Measurements from ENCODE around the gene TMEM39B. TPM values are rescaled to one million over a fixed set of nuclear protein-coding genes. Genes with fewer than 3 reads are reported as not detected.

The TMEM39B gene
- 10 to 100 TPM in 1 of 2 donors, 1 to 10 TPM in 1; 8.2 to 15.4 TPM for total RNA-seq

DNA sequence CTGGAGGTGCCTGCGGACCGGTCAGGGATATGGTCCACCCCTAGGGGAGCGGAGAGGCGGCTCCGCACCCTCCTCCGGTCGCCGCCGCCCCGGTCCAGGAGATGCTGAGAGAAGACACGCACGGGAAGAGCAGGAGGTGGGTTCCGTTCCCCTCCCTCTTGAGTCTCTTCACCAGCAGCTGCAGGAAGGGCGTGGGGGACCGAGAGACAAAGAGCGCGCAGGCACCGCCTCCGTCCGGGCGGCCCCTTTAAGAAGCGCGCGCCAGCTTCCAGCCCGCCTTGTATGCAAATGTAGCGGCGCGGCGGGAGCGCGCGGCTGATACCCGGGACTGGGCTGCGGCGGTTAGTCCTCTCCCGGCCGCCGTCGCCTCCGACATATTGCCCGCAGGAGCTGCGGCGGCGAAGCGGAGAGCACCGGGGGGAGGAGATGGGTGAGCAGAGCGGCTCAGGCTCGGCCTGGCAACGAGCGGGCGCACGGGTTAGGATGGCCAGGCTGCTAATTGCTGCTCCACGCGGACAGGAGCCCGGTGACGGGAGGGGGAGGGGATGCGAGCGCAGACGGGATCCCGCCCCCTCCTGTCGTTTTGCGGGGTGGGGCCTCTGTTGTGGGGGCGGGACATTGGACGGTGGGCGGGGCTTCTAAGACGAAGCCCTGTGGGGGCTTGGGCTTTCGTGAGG is at the start of gene TMEM39B:
Gene TMEM39B, plus strand, starts transcription at position 318 of the 677 bp plus-strand sequence. Its CDS starts 109 bp downstream, at position 427.
- WGBS: under 1% methylated on average over 66 of the region's 67 CpGs
- TF ChIP-seq POLR2AphosphoS5 (IDR thresholded peaks at IDR 0.05) (peak; percentile 96), POLR2A (IDR thresholded peaks at IDR 0.05) (peak; percentile 65), CTCF (IDR thresholded peaks at IDR 0.05) (peak in 2 of 4 experiments; percentile 22 to 34)
- peak; percentile 94 for DNase-seq (ENCODE audit: low spot score)
- H3K4me3 ChIP-seq: peak within 1 kb of the TSS; percentile 73 to 86
- peaks cover 0 to 4% of the 10 kb centered on the region in 2 donors for H3K36me3 ChIP-seq
- intact Hi-C loops (cut with DNase I): loop anchor here (5.0 kb wide), 1 partner anchor 405 kb away; no protein-coding TSS in a partner anchor
- H3K4me1 ChIP-seq (replicated peaks): peaks cover 4% of the 10 kb centered on the region
- no peaks in the 10 kb centered on the region for H3K9me3 ChIP-seq
- no peaks in the 10 kb centered on the region for H3K27me3 ChIP-seq (replicated peaks; ENCODE audit: insufficient read depth)
- H3K27ac ChIP-seq: peak within 1 kb of the TSS; percentile 94 to 97

GRCh38 chr1:32023351-32023750 is 49.4 kb upstream of the TMEM39B start:
- no peak overlapping the region for H3K27ac ChIP-seq
- H3K27me3 ChIP-seq (replicated peaks; ENCODE audit: insufficient read depth): no peaks in the 10 kb centered on the region
- intact Hi-C loops (cut with DNase I): no loop called here

DNA sequence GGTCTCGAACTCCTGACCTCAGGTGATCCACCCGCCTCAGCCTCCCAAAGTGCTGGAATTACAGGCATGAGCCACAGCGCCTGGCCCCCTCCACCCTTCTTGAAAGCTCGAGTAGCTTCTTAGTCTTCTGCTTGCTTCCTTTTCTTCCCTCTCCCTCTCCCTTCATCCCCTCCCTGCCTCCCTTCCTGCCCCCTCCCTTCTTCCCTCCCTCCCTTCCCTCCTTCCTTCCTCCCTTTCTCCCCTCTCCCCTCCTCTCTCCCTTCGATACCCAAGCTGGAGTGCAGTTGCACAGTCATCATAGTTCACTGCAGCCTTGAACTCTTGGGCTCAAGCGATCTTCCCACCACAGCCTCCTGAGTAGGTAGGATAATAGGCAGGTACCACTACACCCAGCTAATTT is 47.2 kb upstream of the TMEM39B start:
- intact Hi-C loops (cut with DNase I): no loop called here
- Histone ChIP-seq H3K27me3 (replicated peaks; ENCODE audit: insufficient read depth) (no peaks in the 10 kb centered on the region), H3K9me3 (no peaks in the 10 kb centered on the region), H3K27ac (no peak overlapping the region), H3K4me3 (no peak overlapping the region), H3K36me3 (no peaks in the 10 kb centered on the region), H3K4me1 (replicated peaks) (no peaks in the 10 kb centered on the region)
- no peak for DNase-seq (ENCODE audit: low spot score)
- 89% methylated on average over 6 of the region's 6 CpGs for WGBS
- TF ChIP-seq POLR2A (IDR thresholded peaks at IDR 0.05) (no peak), CTCF (IDR thresholded peaks at IDR 0.05) (no peak), POLR2AphosphoS5 (IDR thresholded peaks at IDR 0.05) (no peak)

More at GRCh38 chr1:32023351-32023750, 49.4 kb upstream of the TMEM39B start:
- Histone ChIP-seq H3K4me3 (no peak overlapping the region), H3K4me1 (replicated peaks) (peaks cover 7% of the 10 kb centered on the region), H3K36me3 (no peaks in the 10 kb centered on the region), H3K9me3 (no peaks in the 10 kb centered on the region)
- TF ChIP-seq POLR2A (IDR thresholded peaks at IDR 0.05) (no peak), CTCF (IDR thresholded peaks at IDR 0.05) (no peak), POLR2AphosphoS5 (IDR thresholded peaks at IDR 0.05) (no peak)
- DNase-seq (ENCODE audit: low spot score): no peak
- WGBS: 44% methylated on average over 3 of the region's 3 CpGs

DNA sequence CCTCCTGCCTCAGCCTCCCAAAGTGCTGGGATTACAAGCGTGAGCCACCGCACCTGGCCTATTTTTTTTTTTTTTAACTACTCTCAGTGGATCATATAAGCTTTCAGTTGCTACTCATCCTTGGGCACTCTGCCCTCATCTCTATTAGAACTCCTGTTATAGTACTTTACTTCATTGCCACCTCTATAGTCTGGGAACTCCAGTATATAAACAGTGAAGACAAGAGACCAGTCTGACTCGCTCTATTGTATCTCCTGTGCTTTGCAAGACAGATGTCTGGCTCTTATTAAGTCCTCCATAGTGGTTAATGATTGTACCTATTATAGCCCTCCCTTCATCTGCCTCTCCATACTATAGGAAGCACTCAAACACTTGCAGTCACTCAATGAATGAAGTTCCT is 44.0 kb upstream of the TMEM39B start:
- peaks cover 0 to 4% of the 10 kb centered on the region in 2 donors for H3K36me3 ChIP-seq
- WGBS: 77% methylated on average over 3 of the region's 3 CpGs
- no peak for DNase-seq (ENCODE audit: low spot score)
- H3K9me3 ChIP-seq: no peaks in the 10 kb centered on the region
- H3K4me3 ChIP-seq: no peak overlapping the region
- H3K4me1 ChIP-seq (replicated peaks): peaks cover 4% of the 10 kb centered on the region
- intact Hi-C loops (cut with DNase I): no loop called here
- no peaks in the 10 kb centered on the region for H3K27me3 ChIP-seq (replicated peaks; ENCODE audit: insufficient read depth)
- TF ChIP-seq POLR2A (IDR thresholded peaks at IDR 0.05): no peak
- no peak for TF ChIP-seq POLR2AphosphoS5 (IDR thresholded peaks at IDR 0.05)
- TF ChIP-seq CTCF (IDR thresholded peaks at IDR 0.05): no peak
- H3K27ac ChIP-seq: no peak overlapping the region
